B cell (primary cell): ENCODE data around the gene ANXA1. TPM values are rescaled to one million over a fixed set of nuclear protein-coding genes. Genes with fewer than 3 reads are reported as not detected.

Experiments used
- ATAC-seq: fragments of 200-7000 bp; cut with Tn5 transposase; one replicate; pipeline ENCODE4 v1.10.0; 2021; ENCODE audit warnings: low read depth, mild to moderate bottlenecking, moderate number of reproducible peaks, moderate library complexity
- CTCF ChIA-PET: fragments of 350-600 bp; sonication (Branson Sonifier 250); formaldehyde crosslinking; loops from one replicate; lab custom pipeline; 2021; ENCODE audit warnings: antibody characterized with exemption, inconsistent platforms; lab: Charles Lee
- POLR2A ChIA-PET: fragments of 350-600 bp; sonication (Branson Sonifier 250); formaldehyde crosslinking; loops from one replicate; lab custom pipeline; 2021; ENCODE audit warnings: antibody characterized with exemption; lab: Charles Lee
- DNase-seq: peaks from one replicate; pipeline ENCODE4 v3.0.0; 2013
- H2AFZ ChIP-seq: 2 replicates; pipeline ENCODE4 v1.6.1; 2012; ENCODE audit warnings: mild to moderate bottlenecking, low read depth, low read length; ENCODE audit not compliant: insufficient read depth, poor library complexity, severe bottlenecking
- H3K27ac ChIP-seq, 2 donors: 1 replicate in 1 of 2; 2 replicates in 1 of 2; pipeline ENCODE4 v1.5.1; 2012 to 2013; ENCODE audit warnings: low read length in 2 of 2, mild to moderate bottlenecking in 2 of 2, moderate library complexity in 1 of 2
- H3K27me3 ChIP-seq, 4 experiments: fragments of 200-600 bp in 1 of 4; sonication (generic) in 1 of 4; replicated peaks in 1 of 4; 1 replicate in 2 of 4; 2 replicates in 2 of 4; pipeline versions ENCODE4 v1.6.1 to v1.7.0; 2013 to 2016; ENCODE audit warnings: low read length in 3 of 4, mild to moderate bottlenecking in 2 of 4, mixed read lengths in 1 of 4, moderate library complexity in 1 of 4; ENCODE audit not compliant: insufficient read depth in 4 of 4, control insufficient read depth in 3 of 4; ENCODE audit errors: control extremely low read depth in 1 of 4
- H3K36me3 ChIP-seq, 2 experiments: replicated peaks in 1 of 2; 1 replicate in 1 of 2; 2 replicates in 1 of 2; pipeline versions ENCODE4 v1.6.1 to v1.7.1; 2013; ENCODE audit warnings: low read length in 1 of 2; ENCODE audit not compliant: insufficient read depth in 2 of 2, control insufficient read depth in 1 of 2; ENCODE audit errors: control extremely low read depth in 1 of 2, extremely low read depth in 1 of 2
- H3K4me1 ChIP-seq, 2 donors: fragments of 200-600 bp in 1 of 2; sonication (generic) in 1 of 2; 1 replicate in 1 of 2; 2 replicates in 1 of 2; pipeline versions ENCODE4 v1.5.1 to v1.6.1; 2013 to 2017; ENCODE audit warnings: low read length in 2 of 2; ENCODE audit not compliant: control insufficient read depth in 2 of 2, insufficient read depth in 2 of 2
- H3K4me2 ChIP-seq: replicated peaks from 2 replicates; pipeline ENCODE3; 2012; ENCODE audit warnings: mild to moderate bottlenecking, low read depth, low read length; ENCODE audit not compliant: poor library complexity, severe bottlenecking
- H3K4me3 ChIP-seq, 5 experiments: fragments of 200-600 bp in 1 of 5; sonication (generic) in 1 of 5; 1 replicate in 3 of 5; 2 replicates in 2 of 5; pipeline versions ENCODE4 v1.5.1 to v1.7.0; 2011 to 2016; ENCODE audit warnings: low read length in 4 of 5, mild to moderate bottlenecking in 4 of 5, low read depth in 2 of 5, control low read depth in 1 of 5, moderate library complexity in 1 of 5; ENCODE audit not compliant: insufficient read depth in 1 of 5; ENCODE audit errors: control extremely low read depth in 1 of 5, extremely low read depth in 1 of 5
- H3K79me2 ChIP-seq: fragments of 200-600 bp; sonication (generic); one replicate; pipeline ENCODE4 v1.6.0; 2016; ENCODE audit warnings: low read length; ENCODE audit not compliant: control insufficient read depth, insufficient read depth
- H3K9ac ChIP-seq: fragments of 200-600 bp; sonication (generic); 2 replicates; pipeline ENCODE4 v1.6.1; 2017; ENCODE audit warnings: mild to moderate bottlenecking, low read length, moderate library complexity
- H3K9me3 ChIP-seq, 3 donors: one replicate each; pipeline versions ENCODE4 v1.6.1 to v1.7.1; 2013; ENCODE audit warnings: low read length in 2 of 3; ENCODE audit not compliant: control insufficient read depth in 2 of 3, insufficient read depth in 1 of 3; ENCODE audit errors: control extremely low read depth in 1 of 3
- H4K20me1 ChIP-seq: 2 replicates; pipeline ENCODE4 v1.6.0; 2012; ENCODE audit warnings: mild to moderate bottlenecking, low read length; ENCODE audit not compliant: insufficient read depth, control insufficient read depth, poor library complexity, severe bottlenecking
- H3K27ac Mint-ChIP-seq: one replicate; pipeline ENCODE4 v1.8.0; 2021; ENCODE audit warnings: mixed read lengths
- H3K27me3 Mint-ChIP-seq: one replicate; pipeline ENCODE4 v1.8.0; 2021; ENCODE audit warnings: mixed read lengths
- H3K4me1 Mint-ChIP-seq: one replicate; pipeline ENCODE4 v1.8.0; 2021; ENCODE audit warnings: mixed read lengths
- H3K4me3 Mint-ChIP-seq: one replicate; pipeline ENCODE4 v1.8.0; 2021; ENCODE audit warnings: mixed read lengths
- H3K9me3 Mint-ChIP-seq: one replicate; pipeline ENCODE4 v1.8.0; 2022; ENCODE audit warnings: mixed read lengths; ENCODE audit not compliant: insufficient read depth
- EZH2 ChIP-seq: IDR thresholded peaks from 2 replicates; pipeline ENCODE4 v1.6.1; 2012; ENCODE audit warnings: borderline replicate concordance, low read depth, mild to moderate bottlenecking, moderate library complexity, low read length; ENCODE audit not compliant: insufficient read depth, poor library complexity, severe bottlenecking
- WGBS: methylation state at CpG from one replicate; pipeline ENCODE4 v1.1.5; 2013; ENCODE audit warnings: missing lambda C conversion rate; ENCODE audit not compliant: insufficient coverage; 5-methylcytosine and 5-hydroxymethylcytosine counted together
- intact Hi-C: fragments of 100-400 bp; cut with micrococcal nuclease; formaldehyde crosslinking; loops from one replicate; pipeline ENCODE4 v1.10.0; 2022
- polyA plus RNA-seq: library from polyadenylated mRNA; depleted of rRNA; stranded (reverse); fragments of >200 nt; gene quantifications from 2 replicates; pipeline ENCODE4 v1.2.3, GENCODE V29; 2012
- total RNA-seq, 2 donors: library from RNA; stranded (reverse); fragments of 120-200 nt in 1 of 2; gene quantifications; 1 replicate in 1 of 2; 2 replicates in 1 of 2; pipeline versions ENCODE4 v1.2.3 to v1.2.4, GENCODE V29; 2013 to 2022
- TF ChIP-seq, protein P1 (sequence below): fragments of 200-600 bp; IDR thresholded peaks from one replicate; pipeline ENCODE4 v1.8.0; 2022; ENCODE audit warnings: antibody characterized with exemption, mild to moderate bottlenecking

Gene ANXA1
- total and polyA plus RNA-seq, 2 donors (not counting 1 experiment from before 2014, with no cell fraction given): 0.99 to 15.4 TPM

DNA sequence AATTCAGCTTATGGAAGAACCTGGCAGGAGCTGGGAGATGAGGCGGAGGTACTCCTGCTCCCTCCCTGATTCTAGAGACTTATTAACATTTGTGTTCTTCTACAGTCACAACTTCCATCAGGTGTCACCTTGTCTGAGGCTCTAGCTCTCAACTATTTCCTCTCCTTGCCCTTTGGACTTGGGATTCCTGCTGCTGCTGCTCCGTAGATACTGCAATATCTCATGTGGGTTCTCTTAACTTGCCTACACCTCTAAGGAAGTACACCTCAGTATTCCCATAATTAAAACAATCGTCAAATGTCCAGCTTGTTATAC, 21.2 kb downstream of the ANXA1 start:
- H3K4me3 ChIP-seq: no peak overlapping the region
- no peak overlapping the region for H3K9ac ChIP-seq
- no peaks in the 10 kb centered on the region for H4K20me1 ChIP-seq
- ChIA-PET CTCF (interaction anchor here (1.4 to 1.5 kb wide), 2 partner anchors 10 to 65 kb away, joined by 4 to 5 read pairs; no protein-coding TSS in a partner anchor), POLR2A (no interaction called here)
- no peak overlapping the region for H3K27ac ChIP-seq
- no peaks in the 10 kb centered on the region for H3K9me3 ChIP-seq
- no peaks in the 10 kb centered on the region for H3K9me3 Mint-ChIP-seq
- no peak overlapping the region for H3K4me3 Mint-ChIP-seq
- H3K27me3 Mint-ChIP-seq: peaks cover 12% of the 10 kb centered on the region
- WGBS: 95% methylated on average over 2 of the region's 3 CpGs
- ATAC-seq (no peak), DNase-seq (no peak)
- H3K79me2 ChIP-seq: no peaks in the 10 kb centered on the region
- no peak overlapping the region for H2AFZ ChIP-seq
- no peaks in the 10 kb centered on the region for H3K4me1 ChIP-seq
- peaks cover 2% of the 10 kb centered on the region for H3K4me1 Mint-ChIP-seq
- H3K36me3 ChIP-seq: no peaks in the 10 kb centered on the region
- no peak overlapping the region for H3K4me2 ChIP-seq
- TF ChIP-seq EZH2: no peak
- TF ChIP-seq, protein P1, sequence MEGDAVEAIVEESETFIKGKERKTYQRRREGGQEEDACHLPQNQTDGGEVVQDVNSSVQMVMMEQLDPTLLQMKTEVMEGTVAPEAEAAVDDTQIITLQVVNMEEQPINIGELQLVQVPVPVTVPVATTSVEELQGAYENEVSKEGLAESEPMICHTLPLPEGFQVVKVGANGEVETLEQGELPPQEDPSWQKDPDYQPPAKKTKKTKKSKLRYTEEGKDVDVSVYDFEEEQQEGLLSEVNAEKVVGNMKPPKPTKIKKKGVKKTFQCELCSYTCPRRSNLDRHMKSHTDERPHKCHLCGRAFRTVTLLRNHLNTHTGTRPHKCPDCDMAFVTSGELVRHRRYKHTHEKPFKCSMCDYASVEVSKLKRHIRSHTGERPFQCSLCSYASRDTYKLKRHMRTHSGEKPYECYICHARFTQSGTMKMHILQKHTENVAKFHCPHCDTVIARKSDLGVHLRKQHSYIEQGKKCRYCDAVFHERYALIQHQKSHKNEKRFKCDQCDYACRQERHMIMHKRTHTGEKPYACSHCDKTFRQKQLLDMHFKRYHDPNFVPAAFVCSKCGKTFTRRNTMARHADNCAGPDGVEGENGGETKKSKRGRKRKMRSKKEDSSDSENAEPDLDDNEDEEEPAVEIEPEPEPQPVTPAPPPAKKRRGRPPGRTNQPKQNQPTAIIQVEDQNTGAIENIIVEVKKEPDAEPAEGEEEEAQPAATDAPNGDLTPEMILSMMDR: no peak
- intact Hi-C loops: no loop called here
- H3K27ac Mint-ChIP-seq: no peak overlapping the region
- H3K27me3 ChIP-seq: no peaks in the 10 kb centered on the region

DNA sequence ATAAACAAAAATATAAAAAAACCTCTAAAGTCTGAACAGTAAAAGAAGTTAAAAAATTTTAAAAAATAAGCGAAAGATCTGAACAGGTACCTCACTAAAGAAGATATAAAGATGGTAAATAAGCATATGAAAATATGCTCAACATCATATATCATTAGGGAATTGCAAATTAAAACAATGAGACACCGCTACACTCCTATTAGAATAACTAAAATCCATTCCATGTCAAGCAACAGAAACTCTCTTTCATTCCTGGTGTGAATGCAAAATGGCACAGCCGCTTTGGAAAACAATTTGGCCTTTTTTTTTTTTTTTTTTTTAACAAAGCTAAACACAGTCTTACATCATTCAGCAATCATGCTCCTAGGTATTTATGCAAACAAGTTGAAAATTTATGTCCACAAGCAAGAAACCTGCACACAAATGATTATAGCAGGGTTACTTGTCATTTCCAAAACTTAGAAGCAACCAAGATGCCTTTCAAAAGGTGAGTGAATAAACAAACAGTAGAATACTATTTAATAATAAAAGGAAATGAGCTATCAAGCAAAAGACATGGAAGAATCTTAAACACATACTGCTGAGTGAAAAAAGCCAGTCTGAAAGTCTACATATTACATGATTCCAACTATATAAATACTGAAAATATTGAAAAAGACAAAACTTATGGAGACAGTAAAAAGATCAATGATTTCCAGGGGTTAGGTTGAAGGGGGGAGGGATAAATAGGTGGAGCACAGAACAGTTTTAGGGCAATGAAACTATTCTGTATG, 22.1 kb downstream of the ANXA1 start:
- no peak for TF ChIP-seq EZH2
- TF ChIP-seq, protein P1: no peak
- no peak overlapping the region for H3K9ac ChIP-seq
- H3K9me3 ChIP-seq: no peaks in the 10 kb centered on the region
- H3K79me2 ChIP-seq: no peaks in the 10 kb centered on the region
- DNase-seq (no peak), ATAC-seq (no peak)
- no peaks in the 10 kb centered on the region for H3K9me3 Mint-ChIP-seq
- H3K4me1 ChIP-seq: no peaks in the 10 kb centered on the region
- intact Hi-C loops: no loop called here
- H3K36me3 ChIP-seq: no peaks in the 10 kb centered on the region
- H3K4me2 ChIP-seq: no peak overlapping the region
- H2AFZ ChIP-seq: no peak overlapping the region
- no peaks in the 10 kb centered on the region for H4K20me1 ChIP-seq
- no peak overlapping the region for H3K4me3 ChIP-seq
- no peak overlapping the region for H3K27ac ChIP-seq
- H3K4me3 Mint-ChIP-seq: no peak overlapping the region
- no peaks in the 10 kb centered on the region for H3K4me1 Mint-ChIP-seq
- ChIA-PET CTCF (interaction anchor here (0.6 to 1.4 kb wide), 2 partner anchors 9 to 41 kb away, joined by 3 to 10 read pairs; no protein-coding TSS in a partner anchor), POLR2A (no interaction called here)
- H3K27ac Mint-ChIP-seq: no peak overlapping the region
- peaks cover 12% of the 10 kb centered on the region for H3K27me3 Mint-ChIP-seq
- 100% methylated on average over 1 of the region's 3 CpGs for WGBS
- H3K27me3 ChIP-seq: no peaks in the 10 kb centered on the region
